CD4-positive, alpha-beta T cell treated with Interferon gamma for 1 hour (primary cell): Measurements from ENCODE around the gene MBTD1.
A peak's percentile ranks its signal among the peaks of the same experiment; 100 is the strongest.
"Not testable (repeated sequence)": the region's sequence is repeated elsewhere in the genome, so short reads cannot be mapped to it uniquely, and the experiment has no call there.

Experiments
- DNase-seq: peaks from one replicate; pipeline ENCODE4 v3.0.0-alpha.2; 2020

Gene MBTD1

DNA sequence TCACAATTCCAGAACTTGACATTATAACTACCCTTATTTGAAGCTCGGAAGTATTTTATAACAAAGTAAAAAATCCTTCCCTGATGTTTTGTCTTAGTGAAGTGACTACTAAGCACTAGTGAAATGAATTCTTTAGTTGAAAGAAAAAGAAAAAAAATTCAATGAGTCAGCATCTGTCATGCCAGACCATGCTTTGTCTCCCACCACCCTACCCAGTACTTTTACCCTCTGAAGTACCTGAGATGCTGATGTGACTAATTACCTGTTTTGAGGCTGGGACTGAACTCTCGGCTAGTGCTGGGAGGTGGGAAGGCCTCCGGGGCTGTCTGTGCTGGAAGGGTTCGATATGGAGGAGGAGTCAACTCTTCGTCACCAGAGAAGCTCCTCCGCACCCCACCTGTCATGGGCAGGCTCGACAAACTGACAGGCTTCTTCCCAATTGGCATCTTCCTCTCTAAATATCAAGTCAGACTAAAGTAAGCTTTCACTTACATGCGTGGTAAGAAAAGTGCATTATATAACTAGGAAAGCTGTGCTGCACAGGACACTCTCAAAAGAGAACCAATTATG lies 74.0 kb downstream of the MBTD1 start:
- DNase-seq, result no peak

DNA sequence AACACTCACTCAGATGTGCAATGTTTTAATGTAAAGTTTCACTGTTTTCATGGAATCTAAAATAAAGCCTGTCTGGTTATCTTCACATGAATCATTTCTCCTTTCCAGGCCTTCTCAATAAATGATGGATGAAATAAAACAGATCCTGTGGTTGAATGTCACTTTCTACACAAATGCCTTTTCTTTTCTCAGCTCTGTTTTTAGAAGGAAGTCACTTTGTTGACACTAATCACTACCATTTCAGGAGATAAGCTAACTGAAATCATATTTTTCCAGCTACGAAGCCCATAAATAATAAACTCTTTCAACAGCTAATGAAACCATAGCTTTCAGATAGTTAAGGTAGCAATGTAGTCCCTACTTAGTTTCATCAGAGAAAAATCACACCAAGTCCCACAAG lies 75.7 kb downstream of the MBTD1 start:
- no peak for DNase-seq

DNA sequence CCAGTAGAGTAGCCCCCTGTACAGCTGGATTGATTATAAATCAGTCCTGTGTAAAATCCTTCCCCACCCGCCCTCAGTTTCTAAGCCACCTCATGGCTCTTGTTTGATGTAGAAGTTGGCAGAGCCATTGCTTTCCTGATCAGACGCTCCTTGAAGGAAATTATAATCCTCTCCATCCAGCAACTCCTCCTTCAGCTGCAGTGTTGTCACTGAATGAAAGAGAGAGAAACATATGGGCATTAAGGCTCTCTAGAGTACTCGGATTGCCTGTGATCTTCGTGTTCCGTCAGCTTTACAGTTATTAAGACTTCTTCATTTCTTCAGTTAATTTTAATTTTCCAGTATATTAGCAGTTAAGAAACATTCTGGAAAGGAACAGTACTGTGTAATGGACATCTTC lies 79.4 kb downstream of the MBTD1 start:
- no peak for DNase-seq

DNA sequence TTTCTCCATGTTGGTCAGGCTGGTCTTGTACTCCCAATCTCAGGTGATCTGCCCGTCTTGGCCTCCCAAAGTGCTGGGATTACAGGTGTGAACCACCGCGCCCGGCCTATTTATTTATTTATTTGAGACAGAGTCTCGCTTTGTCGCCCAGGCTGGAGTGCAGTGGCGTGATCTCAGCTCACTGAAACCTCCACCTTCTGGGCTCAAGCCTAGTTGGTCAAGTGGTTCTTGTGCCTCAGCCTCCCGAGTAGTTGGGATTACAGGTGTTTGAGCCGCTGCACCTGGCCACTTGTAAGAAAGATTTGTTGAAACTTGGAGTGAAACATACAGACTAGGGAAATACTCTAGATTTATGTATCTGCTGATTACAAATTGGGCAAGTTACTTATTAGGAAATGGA lies 87.8 kb downstream of the MBTD1 start:
- DNase-seq, result not testable (repeated sequence)

DNA sequence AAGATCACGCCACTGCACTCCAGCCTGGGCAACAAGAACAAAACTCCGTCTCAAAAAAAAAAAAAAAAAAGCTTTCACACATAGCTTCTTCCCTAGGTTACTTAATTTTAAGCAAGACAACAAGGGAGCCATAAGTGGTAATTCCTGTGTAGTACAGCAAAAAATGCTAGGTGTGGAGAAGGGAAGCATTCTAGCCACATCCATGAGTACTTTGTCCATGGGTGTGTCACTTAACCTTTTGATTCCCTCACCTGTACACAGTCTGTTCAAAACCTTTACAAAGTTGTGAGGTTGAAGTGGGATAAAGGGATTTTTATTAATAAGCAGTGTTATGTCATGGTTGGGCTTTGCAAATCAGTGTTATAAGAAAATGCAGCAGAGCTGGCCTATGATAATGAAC lies 89.1 kb downstream of the MBTD1 start:
- DNase-seq, result no peak

DNA sequence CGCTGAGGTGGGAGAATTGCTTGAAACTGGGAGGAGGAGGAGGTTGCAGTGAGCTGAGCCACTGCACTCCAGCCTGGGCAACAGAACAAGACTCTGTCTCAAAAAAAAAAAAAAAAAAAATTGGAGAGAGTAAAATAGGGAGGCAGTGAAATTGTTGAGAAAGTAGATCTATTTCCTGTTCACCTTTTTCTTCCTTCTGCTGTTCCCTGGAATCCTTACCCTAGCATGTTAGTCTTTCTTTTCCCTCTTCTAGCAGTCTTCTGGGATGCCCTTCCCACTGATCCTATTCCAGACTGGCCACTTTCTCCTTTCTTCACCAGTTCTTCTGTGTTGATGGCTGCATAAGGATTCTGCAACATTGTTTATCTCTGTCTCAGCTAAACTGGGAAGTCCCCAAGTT lies 90.5 kb downstream of the MBTD1 start:
- DNase-seq, result no peak

DNA sequence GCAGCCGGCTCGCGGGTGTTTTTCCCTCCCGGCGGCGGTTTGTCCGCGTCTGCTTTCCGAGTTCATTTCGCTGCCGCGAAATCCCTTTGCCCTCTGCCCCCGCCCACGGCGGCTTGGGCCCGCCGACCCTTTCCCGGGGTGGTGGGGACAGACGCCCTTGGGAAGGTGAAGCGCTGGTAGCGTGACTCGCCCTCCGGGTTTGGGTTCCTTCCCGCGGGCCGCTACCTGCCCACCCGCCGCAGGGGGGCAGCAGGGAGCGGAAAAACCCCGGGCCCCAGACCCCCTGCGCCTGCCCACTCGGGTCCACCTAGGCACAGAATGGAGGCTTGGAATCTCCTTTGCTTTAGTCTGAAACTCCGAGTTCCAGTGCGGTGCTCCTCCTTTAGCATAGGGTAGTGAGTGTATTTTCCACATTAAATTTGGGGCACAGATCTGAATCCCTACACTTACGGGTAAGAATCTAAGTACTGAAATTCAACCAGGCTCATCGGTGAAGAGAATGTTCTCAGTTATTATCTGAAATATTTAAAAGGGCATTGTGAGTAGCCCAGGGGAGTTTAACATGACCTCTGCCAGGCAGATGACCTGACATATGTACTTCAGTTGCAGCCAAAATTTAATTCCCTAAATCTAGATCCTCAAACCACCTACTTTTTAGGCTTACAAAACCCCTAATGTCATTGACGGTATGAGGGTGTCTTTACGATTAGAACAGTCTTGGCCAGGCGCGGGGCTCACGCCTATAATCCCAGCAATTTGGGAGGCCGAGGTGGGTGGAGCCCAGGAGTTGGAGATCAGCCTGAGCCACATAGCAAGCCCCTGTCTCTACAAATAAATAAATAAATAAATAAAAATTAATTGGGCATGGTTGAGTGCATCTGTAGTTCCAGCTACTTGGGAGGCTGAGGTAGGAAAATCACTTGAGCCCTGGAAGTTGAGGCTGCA lies 92.6 kb downstream of the MBTD1 start:
- DNase-seq, result peak; percentile 52

DNA sequence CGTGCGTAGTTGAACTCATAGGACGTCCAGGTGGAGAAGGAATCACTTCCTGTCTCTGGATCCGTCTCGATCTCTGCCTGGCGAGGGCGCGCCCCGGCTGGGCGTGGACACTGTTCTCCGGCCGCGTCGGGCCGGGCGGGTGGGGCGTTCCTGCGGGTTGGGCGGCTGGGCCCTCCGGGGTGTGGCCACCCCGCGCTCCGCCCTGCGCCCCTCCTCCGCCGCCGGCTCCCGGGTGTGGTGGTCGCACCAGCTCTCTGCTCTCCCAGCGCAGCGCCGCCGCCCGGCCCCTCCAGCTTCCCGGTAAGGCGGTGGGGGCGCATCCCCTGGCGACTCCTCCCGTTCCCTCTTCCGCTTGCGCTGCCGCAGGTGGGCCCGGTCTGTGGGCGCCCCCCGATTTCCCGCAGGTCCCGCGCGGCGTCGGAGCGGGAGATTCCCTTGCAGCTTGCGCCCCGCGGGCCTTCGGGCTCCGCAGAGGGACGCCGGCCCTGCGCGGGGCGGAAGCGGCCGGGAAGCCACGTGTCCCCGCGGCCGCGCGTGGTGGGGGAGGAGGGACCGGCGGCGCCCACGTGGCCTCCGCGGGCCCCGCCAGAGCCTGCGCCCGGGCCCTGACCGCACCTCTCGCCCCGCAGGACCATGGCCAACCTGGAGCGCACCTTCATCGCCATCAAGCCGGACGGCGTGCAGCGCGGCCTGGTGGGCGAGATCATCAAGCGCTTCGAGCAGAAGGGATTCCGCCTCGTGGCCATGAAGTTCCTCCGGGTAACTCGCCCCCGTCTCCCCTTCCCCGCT lies 93.5 kb downstream of the MBTD1 start, which contains the start of gene NME2:
TSS of gene NME2 (plus strand) at position 214 of the 789 bp plus-strand sequence. CDS start at position 634, 420 bp downstream.
- peak; percentile 58 for DNase-seq

DNA sequence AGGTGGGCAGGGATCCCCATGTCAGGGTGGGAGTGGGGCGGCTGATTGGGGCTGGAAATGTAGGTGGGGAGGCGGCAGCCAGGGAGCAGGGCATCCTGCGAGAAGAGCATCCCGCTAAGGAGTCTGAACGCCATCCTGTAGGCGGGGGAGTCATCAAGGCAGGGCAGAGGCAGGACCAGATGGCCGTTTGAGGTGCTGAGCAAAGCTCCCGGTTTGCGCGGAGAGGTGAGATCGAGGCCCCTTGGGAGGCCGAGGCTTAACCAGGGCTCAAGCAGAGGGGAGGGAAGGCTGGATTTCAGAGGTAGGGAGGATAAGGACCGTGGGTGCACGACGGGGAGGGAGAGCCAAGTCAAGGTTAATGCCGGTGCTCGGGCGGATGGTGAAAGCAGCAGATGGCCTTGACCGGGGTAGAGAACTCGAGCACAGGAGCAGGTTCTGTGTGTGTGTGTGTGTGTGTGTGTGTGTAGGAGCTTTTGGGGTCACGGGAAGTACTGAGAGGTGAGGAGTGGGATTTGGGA lies 94.1 kb downstream of the MBTD1 start:
- peak; percentile 5 for DNase-seq

DNA sequence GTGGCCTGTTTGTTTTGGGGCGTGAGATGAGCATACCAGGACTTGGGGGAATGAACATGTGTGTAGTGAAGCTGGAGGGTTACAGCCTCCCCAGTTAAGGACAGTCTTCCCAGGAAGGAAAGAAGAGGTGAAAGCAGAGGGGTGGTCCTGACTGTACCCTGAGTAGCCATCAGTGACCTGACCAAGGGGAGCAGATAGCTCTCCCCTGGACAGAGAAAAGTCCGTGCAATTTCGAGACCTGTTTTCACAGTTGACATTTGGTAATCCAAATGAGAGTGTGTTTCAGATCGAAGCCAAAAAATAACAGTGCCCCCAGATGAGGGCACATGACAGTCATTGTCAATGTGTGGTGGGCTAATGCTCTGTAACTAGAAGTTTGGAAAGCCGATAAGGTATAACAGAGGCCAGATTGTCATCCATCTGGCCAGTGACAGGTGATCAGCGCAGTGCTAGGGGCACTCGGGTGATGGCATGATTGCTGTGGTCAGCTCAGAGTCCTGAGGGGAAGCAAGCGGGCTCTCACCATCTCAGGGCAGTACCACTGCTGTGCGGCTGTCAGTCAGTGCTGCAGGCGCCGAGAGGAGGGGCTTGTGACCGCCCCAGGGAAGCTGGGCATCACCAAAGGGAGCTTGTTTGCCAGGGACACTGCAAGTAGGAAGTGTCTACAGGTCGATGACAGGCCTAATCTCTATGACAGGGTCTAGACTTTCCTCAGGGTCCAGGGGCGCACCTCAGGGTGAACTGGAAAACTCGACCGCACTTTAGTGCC lies 94.8 kb downstream of the MBTD1 start:
- no peak for DNase-seq

DNA sequence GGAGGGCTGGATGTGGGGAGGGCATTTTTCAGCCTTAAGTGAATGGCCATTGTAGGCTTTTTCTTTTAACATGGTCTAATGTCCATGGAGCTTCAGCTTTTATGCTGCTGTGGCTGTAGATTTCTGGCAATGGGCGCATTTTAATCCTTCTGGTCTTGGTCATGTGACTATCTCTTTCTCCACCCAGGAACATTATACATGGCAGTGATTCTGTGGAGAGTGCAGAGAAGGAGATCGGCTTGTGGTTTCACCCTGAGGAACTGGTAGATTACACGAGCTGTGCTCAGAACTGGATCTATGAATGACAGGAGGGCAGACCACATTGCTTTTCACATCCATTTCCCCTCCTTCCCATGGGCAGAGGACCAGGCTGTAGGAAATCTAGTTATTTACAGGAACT lies 98.3 kb downstream of the MBTD1 start:
- no peak for DNase-seq

DNA sequence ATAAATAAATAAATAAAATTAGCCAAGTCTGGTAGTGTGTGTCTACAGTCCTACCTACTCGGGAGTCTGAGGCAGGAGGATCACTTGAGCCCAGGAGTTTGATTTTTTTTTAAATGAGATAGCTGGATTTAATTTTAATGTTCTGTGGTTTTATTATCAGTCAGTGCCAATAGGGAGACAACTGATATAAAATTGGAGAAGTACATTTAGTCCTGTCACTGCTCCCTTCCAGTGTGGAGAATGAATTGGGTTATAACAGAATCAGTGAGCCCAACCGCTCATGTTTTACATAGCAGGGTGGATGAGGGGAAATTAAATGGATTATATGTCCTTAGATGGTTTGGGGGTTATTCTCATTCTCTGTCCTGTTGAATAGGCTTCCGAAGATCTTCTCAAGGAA lies 100.2 kb downstream of the MBTD1 start:
- no peak for DNase-seq

DNA sequence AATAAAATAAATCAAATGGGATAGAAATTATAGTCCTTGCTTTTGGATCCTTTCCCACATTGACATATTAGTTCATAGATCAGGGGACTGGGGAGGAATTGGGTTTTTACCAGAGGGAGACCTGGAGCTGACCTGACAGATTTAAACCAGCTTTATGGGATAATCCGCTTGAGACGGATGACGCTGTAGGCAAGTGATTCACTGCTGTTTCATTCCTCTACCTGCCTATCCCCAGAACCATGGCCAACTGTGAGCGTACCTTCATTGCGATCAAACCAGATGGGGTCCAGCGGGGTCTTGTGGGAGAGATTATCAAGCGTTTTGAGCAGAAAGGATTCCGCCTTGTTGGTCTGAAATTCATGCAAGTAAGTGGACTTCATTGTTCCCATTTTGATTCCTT lies 104.4 kb downstream of the MBTD1 start:
- DNase-seq, result no peak

DNA sequence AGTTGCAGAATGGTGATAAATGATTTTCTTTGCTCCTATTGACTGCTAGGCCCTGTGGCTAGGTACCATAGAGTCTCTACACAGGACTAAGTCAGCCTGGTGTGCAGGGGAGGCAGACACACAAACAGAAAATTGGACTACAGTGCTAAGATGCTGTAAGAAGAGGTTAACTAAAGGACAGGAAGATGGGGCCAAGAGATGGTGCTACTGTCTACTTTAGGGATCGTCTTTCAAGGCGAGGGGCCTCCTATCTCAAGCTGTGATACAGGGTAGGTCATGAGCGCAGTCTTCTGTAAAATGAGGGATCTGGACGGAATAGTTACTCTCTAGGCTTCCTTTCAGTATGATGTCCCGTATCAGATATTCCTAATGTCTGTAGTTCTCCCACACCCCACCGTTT lies 105.7 kb downstream of the MBTD1 start:
- no peak for DNase-seq

DNA sequence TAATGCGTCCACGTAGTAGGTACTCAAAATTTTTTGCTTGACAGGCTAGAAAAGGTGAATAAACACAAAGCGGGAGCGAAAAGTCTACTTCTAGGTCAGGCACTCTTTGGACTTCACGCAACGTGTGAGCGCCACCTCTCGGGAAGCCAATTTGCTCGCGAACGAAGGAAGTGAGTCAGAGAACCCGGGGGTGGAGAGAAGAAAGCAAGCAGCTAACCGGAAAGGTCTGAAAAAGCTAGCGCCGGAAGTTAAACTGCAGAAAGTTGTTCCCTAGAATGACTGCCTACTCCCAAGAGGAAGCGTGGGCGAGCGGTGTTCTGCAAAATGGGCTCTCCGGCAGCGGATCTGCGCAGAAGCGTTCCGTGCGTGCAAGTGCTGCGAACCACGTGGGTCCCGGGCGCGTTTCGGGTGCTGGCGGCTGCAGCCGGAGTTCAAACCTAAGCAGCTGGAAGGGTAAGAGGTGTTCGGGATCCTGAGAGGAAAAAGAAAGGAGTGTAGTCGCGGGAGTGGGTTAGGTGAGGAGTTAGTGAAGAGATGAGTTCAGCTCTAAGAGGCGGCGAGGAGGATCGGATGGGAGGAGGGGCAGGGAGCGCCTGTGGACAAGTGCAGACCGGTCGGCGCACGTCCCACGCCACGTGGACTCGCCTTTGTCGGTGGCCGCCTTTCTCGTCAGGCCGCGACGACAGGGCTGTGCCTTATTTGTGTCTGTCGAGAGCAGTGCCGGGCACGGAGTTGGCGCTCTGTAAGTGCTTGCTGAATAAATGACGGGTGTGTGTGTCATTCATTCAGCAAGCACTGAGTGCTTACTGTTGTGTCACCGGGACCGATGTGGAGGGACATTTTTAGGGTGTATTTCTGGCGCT lies 106.4 kb downstream of the MBTD1 start, which contains the start of gene NME1:
TSS of gene NME1 (plus strand) at position 350 of the 863 bp plus-strand sequence. CDS start 2,096 bp downstream, outside the sequence.
- peak; percentile 96 for DNase-seq

DNA sequence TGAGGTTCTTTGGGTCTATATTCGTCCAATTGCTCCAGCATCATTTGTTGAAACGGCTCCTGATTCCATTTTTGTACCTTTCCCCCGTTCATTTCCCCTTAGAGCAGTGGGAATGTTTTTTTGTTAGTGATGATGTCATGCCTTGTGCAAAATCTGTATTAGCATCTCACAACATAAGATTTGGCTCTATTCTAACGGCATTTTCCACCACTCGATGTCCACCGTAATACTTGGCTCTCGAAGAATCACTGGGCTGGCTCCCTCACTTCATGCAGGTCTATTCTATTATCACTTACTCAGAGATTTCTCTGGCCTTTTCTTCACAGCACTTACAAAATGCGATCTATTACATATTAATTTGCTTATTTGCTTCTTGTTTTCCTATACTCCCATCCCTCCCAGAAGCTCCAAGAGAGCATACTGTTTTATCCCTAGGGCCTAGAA lies 107.1 kb downstream of the MBTD1 start:
- DNase-seq, result no peak

DNA sequence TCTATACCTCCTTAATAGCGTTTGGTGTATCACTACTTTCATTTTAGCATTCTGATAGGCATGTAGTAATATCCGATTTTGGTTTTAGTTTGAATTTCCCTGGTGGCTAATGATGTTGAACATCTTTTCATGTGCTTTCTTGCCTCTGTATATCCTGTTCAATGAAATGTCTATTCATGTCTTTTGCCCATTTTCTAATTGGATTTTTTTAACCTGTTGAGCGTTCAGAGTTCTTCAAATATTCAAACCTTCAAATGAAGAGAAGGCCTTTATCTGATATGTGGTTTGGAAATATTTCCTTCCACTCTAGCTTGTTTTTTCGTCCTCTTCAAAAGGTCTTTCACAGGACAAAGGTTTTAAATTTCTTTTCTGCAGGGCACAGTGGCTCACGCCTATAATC lies 108.9 kb downstream of the MBTD1 start:
- no peak for DNase-seq

DNA sequence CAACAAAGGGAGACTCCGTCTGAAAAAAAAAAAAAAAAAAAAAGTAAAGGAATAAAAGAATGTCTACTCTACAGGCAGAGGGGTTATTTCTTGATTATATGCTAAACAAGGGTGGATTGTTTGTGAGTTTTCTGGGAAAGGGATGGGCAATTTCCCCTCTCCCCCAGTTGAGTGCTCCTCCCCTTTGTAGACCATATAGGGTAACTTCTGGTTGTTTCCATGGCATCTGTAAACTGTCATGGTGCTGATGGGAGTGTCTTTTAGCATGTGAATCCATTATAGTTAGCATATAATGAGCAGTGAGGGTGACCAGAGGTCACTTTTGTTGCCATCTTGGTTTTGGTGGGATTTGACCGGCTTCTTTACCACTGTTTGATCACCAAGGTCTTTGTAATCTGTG lies 110.7 kb downstream of the MBTD1 start:
- DNase-seq, result no peak

DNA sequence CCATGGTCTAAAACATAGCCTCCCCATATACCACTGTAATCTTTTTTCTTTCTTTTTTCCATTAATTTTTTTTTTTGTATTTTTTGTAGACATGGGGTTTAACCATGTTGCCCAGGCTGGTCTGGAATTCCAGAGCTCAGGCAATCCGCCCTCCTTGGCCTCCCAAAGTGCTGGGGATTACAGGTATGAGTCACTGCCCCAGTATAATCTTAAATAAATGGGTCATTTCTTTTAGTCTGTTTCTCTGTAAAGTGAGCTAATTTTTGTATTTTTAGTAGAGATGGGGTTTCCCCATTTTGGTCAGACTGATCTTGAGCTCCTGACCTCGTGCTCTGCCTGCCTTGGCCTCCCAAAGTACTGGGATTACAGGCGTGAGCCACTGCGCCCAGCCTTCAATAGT lies 112.2 kb downstream of the MBTD1 start:
- DNase-seq, result no peak

DNA sequence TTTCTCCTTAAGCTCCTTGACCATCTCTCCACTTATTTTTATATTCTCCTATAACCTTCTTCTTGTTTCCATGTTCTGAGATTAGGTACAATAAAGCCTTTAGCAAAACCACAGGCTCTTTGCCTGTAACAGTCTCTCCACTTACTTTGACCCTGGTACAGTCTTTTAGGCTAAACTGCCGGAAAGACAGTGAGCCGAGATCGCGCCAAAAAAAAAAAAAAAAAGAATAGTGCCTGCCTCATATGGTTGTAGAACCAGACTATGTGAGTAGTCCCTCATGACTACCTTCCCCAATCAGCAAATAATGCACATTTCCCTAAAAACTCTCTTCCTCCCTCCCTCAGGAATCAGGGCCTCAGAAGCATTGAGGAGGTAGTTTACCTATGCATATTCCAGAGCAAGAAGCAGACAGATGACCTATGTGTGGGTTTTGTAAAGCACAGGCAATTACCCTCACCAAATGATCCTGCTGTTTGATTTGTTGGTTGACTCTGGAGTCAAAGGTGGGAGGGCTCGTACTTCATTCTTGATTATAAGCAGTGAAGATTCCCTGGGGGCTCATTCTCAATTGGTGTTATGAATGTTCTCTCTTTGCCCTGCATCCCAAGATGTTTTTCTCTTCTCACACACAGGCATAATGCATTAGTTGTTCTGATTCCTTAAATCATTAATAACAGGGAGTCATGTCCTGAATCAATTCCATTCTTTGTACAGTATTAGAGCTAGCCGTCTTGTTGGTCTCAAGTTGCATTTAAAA lies 115.4 kb downstream of the MBTD1 start:
- no peak for DNase-seq

DNA sequence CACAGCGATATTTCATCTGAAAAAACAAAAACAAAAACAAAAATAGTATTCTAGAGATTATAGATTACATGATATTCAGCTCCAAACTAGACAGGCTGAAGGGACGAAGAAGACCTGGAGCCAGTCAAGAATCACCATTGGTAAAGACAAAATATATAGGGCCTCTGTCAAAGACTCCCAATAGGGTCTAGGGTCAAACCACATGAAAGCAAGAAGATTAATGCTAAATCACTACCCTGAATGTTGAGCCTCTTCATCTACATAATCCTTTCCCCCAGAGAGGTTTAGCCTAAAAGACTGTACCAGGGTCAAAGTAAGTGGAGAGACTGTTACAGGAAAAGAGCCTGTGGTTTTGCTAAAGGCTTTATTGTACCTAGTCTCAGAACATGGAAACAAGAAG lies 117.3 kb downstream of the MBTD1 start:
- DNase-seq, result no peak
